Heart right ventricle (tissue), 16 donors: ENCODE measurements around the gene ERF. TPM values are rescaled to one million over a fixed set of nuclear protein-coding genes. Genes with fewer than 3 reads are reported as not detected.
A peak's percentile ranks its signal among the peaks of the same experiment; 100 is the strongest.

Source experiments
- ATAC-seq, 8 donors: fragments of 200-7000 bp; cut with Tn5 transposase; one replicate each; pipeline ENCODE4 v1.9.1; 2020; ENCODE audit warnings: mild to moderate bottlenecking in 8 of 8, moderate library complexity in 8 of 8, moderate number of reproducible peaks in 1 of 8
- DNase-seq, 2 donors: peaks; one replicate each; pipeline ENCODE4 v3.0.0-alpha.2; 2020
- H3K27ac ChIP-seq, 10 donors: fragments of 200-600 bp; sonication (generic) in 2 of 10; one replicate each; pipeline versions ENCODE4 v1.5.0 to v1.8.0; 2020 to 2022; ENCODE audit warnings: mild to moderate bottlenecking in 3 of 10
- H3K27me3 ChIP-seq, 7 donors: fragments of 200-600 bp; one replicate each; pipeline ENCODE4 v1.8.0; 2021 to 2022; ENCODE audit warnings: mild to moderate bottlenecking in 2 of 7
- H3K36me3 ChIP-seq, 9 donors: fragments of 200-600 bp; sonication (generic) in 1 of 9; one replicate each; pipeline versions ENCODE4 v1.5.0 to v1.8.0; 2020 to 2022; ENCODE audit warnings: mild to moderate bottlenecking in 2 of 9
- H3K4me1 ChIP-seq, 9 donors: fragments of 200-600 bp; sonication (generic) in 1 of 9; one replicate each; pipeline versions ENCODE4 v1.5.0 to v1.8.0; 2020 to 2022; ENCODE audit warnings: mild to moderate bottlenecking in 4 of 9
- H3K4me3 ChIP-seq, 10 donors: fragments of 200-600 bp; sonication (generic) in 2 of 10; one replicate each; pipeline versions ENCODE4 v1.5.0 to v1.8.0; 2020 to 2022; ENCODE audit warnings: mild to moderate bottlenecking in 7 of 10, moderate library complexity in 2 of 10
- H3K9me3 ChIP-seq, 11 donors: fragments of 200-600 bp in 10 of 11; sonication (generic) in 2 of 11; one replicate each; pipeline versions ENCODE4 v1.5.0 to v1.8.0; 2013 to 2022; ENCODE audit warnings: mild to moderate bottlenecking in 2 of 11, control low read depth in 1 of 11, moderate library complexity in 1 of 11
- WGBS, 2 donors: extraction: QIAGEN DNeasy Blood & Tissue Kit; methylation state at CpG; one replicate each; pipeline ENCODE4 v1.1.7; 2013; ENCODE audit warnings: inconsistent platforms in 1 of 2; 5-methylcytosine and 5-hydroxymethylcytosine counted together
- intact Hi-C, 10 donors: fragments of 100-400 bp; cut with DNase I; formaldehyde crosslinking; loops; one replicate each; pipeline versions ENCODE4 v1.11.1 to v1.14.2; 2022
- polyA plus RNA-seq, 2 donors: library from polyadenylated mRNA; stranded (reverse); fragments of 200-250 nt; gene quantifications; one replicate each; pipeline ENCODE4 v1.2.3, GENCODE V29; 2013
- total RNA-seq, 10 donors: library from RNA; stranded (reverse); fragmentation: NEBNext Ultra II Directional in 3 of 10; extraction: Animal tissue kit (Norgen Biotek cat#: 25700) in 3 of 10; gene quantifications; one replicate each; pipeline versions ENCODE4 v1.2.1 to v1.2.4, GENCODE V29; 2021 to 2023
- TF ChIP-seq, protein P1 (sequence below), 9 donors: fragments of 200-600 bp; sonication (generic) in 2 of 9; IDR thresholded peaks; one replicate each; pipeline versions ENCODE4 v1.5.0 to v1.8.0; 2021 to 2022; ENCODE audit warnings: antibody characterized with exemption in 9 of 9, mild to moderate bottlenecking in 5 of 9, moderate library complexity in 1 of 9
- donor health status: Arrhythmogenic right ventricular cardiomyopathy.
- donor health status: ischemic (EF 13 %, LVEDD 7.1; RV severe dilation, severe dysfunction).
- donor health status: healthy with polysubstance abuse.
- donor health status: DM: no; HTN: yes; CAD: no.
- donor health status: DM: no; HTN: no; CAD: no.
- donor health status: ischemic (EF 25% LVEDD 6.9; RV normal size, moderate dysfunction).
- donor health status: ischemic (EF 25% LVEDD 5.7; RV mildly dilated, moderate dysfunction).
- donor health status: healthy.
- donor health status: DM: yes; HTN: yes; CAD: no.
- donor health status: Ischemic cardiomyopathy.
- donor health status: ischemic (EF 35%, LVEDD 5.7; RV mildly dilated, moderate dysfunction).
- donor health status: nonischemic (EF 11% LVEDD 7.7; RV severe dilation, severe dysfunction).
- donor health status: DM: yes; HTN: yes; CAD: no.
- donor health status: PGD.
- donor health status: ischemic (EF 29% LVEDD 5.4; RV normal size, mild dysfunction).
- donor health status: nonischemic (EF 23%, LVEDD 6.1; RV moderate dilation, normal function).

ERF gene
- total and polyA plus RNA-seq, 12 donors, result 29.8 to 49.0 (median 32.9) TPM

DNA sequence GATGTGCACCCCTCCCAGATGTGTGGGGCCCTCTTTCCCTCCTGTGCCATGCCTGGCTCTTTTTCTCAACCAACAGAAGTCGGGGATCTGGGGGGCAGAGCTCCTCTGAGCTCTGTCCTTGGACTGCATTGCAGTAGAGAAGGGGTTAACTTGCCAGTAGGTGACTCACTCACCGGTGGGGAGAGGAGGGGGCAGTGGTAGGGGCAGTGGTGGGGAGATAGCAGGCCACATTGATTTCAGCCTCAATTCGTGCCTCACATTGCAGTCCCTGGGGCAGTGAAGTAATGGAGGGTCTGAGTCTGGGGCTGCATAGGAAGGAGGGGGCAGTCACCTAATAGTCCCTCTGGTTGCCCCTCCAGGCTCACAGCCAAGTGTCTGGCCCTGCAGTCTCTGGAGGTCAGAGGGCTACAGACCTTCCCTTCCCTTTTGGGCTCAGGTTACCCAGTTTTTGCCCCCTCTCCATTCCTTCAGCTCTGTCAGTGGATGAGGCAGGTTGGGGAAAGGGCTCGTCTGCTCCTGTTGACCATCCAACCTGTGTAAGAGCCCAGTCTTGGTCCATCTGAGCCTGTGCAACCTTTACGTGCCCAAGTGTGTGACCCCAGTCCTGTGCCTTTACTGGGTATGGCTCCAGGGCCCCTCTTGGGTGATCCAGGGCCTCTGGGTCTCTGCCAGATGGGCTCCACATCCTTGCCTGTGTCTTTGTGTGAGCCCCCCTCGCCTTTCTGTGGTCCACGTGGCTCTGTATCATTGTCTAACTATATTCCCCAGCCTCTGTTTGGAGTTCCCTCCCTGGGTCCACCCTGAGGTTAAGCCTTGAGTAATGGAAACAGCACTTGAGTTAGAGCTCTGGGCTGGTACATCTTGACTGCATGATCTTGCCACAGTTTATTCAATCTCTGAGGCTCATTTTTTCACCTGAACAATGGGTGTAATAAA is 27.2 kb upstream of the ERF start:
- intact Hi-C loops, result loop anchor here in 3 of 10 donors (2.0 to 5.0 kb wide), 3 partner anchors 35 to 140 kb away; no protein-coding TSS in a partner anchor
- H3K36me3 ChIP-seq, result peaks cover 0 to 5% (median 2%) of the 10 kb centered on the region in 9 donors

GRCh38 chr19:42281146-42281826 is 26.4 kb upstream of the ERF start:
- H3K9me3 ChIP-seq, result no peaks in the 10 kb centered on the region
- H3K4me3 ChIP-seq, result peak overlapping the region; percentile 63 to 94 (median 82)
- H3K27me3 ChIP-seq, result no peaks in the 10 kb centered on the region
- peak; percentile 1 to 48 (median 31) for ATAC-seq
- peak overlapping the region; percentile 91 to 99 (median 96) for H3K27ac ChIP-seq
- peak; percentile 73 to 85 for DNase-seq
- TF ChIP-seq, protein P1, sequence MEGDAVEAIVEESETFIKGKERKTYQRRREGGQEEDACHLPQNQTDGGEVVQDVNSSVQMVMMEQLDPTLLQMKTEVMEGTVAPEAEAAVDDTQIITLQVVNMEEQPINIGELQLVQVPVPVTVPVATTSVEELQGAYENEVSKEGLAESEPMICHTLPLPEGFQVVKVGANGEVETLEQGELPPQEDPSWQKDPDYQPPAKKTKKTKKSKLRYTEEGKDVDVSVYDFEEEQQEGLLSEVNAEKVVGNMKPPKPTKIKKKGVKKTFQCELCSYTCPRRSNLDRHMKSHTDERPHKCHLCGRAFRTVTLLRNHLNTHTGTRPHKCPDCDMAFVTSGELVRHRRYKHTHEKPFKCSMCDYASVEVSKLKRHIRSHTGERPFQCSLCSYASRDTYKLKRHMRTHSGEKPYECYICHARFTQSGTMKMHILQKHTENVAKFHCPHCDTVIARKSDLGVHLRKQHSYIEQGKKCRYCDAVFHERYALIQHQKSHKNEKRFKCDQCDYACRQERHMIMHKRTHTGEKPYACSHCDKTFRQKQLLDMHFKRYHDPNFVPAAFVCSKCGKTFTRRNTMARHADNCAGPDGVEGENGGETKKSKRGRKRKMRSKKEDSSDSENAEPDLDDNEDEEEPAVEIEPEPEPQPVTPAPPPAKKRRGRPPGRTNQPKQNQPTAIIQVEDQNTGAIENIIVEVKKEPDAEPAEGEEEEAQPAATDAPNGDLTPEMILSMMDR (IDR thresholded peaks at IDR 0.05), result no peak
- WGBS, 2 donors, result 5 to 6% methylated on average over 25 of the region's 25 CpGs
- H3K36me3 ChIP-seq, result peaks cover 0 to 4% (median 0%) of the 10 kb centered on the region in 9 donors
- H3K4me1 ChIP-seq, result peaks cover 47 to 87% (median 80%) of the 10 kb centered on the region in 9 donors
- intact Hi-C loops, result loop anchor here in 3 of 10 donors (2.0 to 5.0 kb wide), 3 partner anchors 34 to 141 kb away; no protein-coding TSS in a partner anchor

More for the DNA sequence above, 27.2 kb upstream of the ERF start:
- DNase-seq, result peak in 1 of 2 donors; percentile 29
- peak overlapping the region; percentile 91 to 99 (median 96) for H3K27ac ChIP-seq
- TF ChIP-seq, protein P1 (IDR thresholded peaks at IDR 0.05), result no peak
- H3K27me3 ChIP-seq, result no peaks in the 10 kb centered on the region
- peak overlapping the region in 8 of 10 donors; percentile 63 to 94 (median 82) for H3K4me3 ChIP-seq
- WGBS, 2 donors, result 18 to 24% methylated on average over 7 of the region's 7 CpGs
- peak in 1 of 8 donors; percentile 3 for ATAC-seq
- peaks cover 47 to 86% (median 80%) of the 10 kb centered on the region in 9 donors for H3K4me1 ChIP-seq
- H3K9me3 ChIP-seq, result no peaks in the 10 kb centered on the region

- H3K4me3 ChIP-seq, result peak overlapping the region; percentile 63 to 94 (median 82)
- DNase-seq, result peak; percentile 62 to 79
- peak; percentile 5 to 54 (median 25) for ATAC-seq
- H3K9me3 ChIP-seq, result no peaks in the 10 kb centered on the region
- peak overlapping the region; percentile 91 to 99 (median 96) for H3K27ac ChIP-seq
- TF ChIP-seq, protein P1 (IDR thresholded peaks at IDR 0.05), result no peak
- peaks cover 49 to 87% (median 80%) of the 10 kb centered on the region in 9 donors for H3K4me1 ChIP-seq
- 0 to 1% methylated on average over 16 to 20 of the region's 20 CpGs for WGBS, 2 donors
- no peaks in the 10 kb centered on the region for H3K27me3 ChIP-seq
- intact Hi-C loops, result loop anchor here in 3 of 10 donors (2.0 to 5.0 kb wide), 3 partner anchors 33 to 142 kb away; no protein-coding TSS in a partner anchor
- peaks cover 0 to 9% (median 0%) of the 10 kb centered on the region in 9 donors for H3K36me3 ChIP-seq
Observed at GRCh38 chr19:42280815-42281145, 25.9 kb upstream of the ERF start.
